Measurements from ENCODE around the gene UQCR10. TPM values are rescaled to one million over a fixed set of nuclear protein-coding genes. Genes with fewer than 3 reads are reported as not detected.
"Not testable (repeated sequence)": the region's sequence is repeated elsewhere in the genome, so short reads cannot be mapped to it uniquely, and the experiment has no call there.

Gene UQCR10
- total RNA-seq, 1 donor from 2014 or later, result 90.8 TPM

GRCh38 chr22:29737251-29738117 is 29.7 kb upstream of the UQCR10 start:
- intact Hi-C loops (cut with micrococcal nuclease), result no loop called here

GRCh38 chr22:29738118-29738815 is 28.9 kb upstream of the UQCR10 start:
- intact Hi-C loops (cut with micrococcal nuclease), result no loop called here

- intact Hi-C loops (cut with micrococcal nuclease), result no loop called here
Observed at GRCh38 chr22:29739346-29739875, 27.8 kb upstream of the UQCR10 start.

- intact Hi-C loops (cut with micrococcal nuclease), result no loop called here
Observed at GRCh38 chr22:29740216-29740615, 27.0 kb upstream of the UQCR10 start.

GRCh38 chr22:29741926-29742325 is 25.2 kb upstream of the UQCR10 start:
- intact Hi-C loops (cut with micrococcal nuclease), result no loop called here

- intact Hi-C loops (cut with micrococcal nuclease), result no loop called here
Observed at GRCh38 chr22:29742326-29742725, 24.8 kb upstream of the UQCR10 start.

- intact Hi-C loops (cut with micrococcal nuclease), result no loop called here
Observed at GRCh38 chr22:29744902-29745301, 22.3 kb upstream of the UQCR10 start.

GRCh38 chr22:29747832-29748231 is 19.3 kb upstream of the UQCR10 start:
- intact Hi-C loops (cut with micrococcal nuclease), result no loop called here

- intact Hi-C loops (cut with micrococcal nuclease), result no loop called here
Observed at GRCh38 chr22:29748248-29748893, 18.8 kb upstream of the UQCR10 start.

- intact Hi-C loops (cut with micrococcal nuclease), result no loop called here
Observed at GRCh38 chr22:29750029-29750428, 17.1 kb upstream of the UQCR10 start.

GRCh38 chr22:29750559-29751538 is 16.3 kb upstream of the UQCR10 start:
- intact Hi-C loops (cut with micrococcal nuclease), result loop anchor here (1.0 kb wide), 1 partner anchor 16 kb away; the partner anchor contains the start of genes UQCR10 and ZMAT5

- intact Hi-C loops (cut with micrococcal nuclease), result loop anchor here (1.0 kb wide), 1 partner anchor 16 kb away; the partner anchor contains the start of genes UQCR10 and ZMAT5
Observed at GRCh38 chr22:29751669-29752068, 15.5 kb upstream of the UQCR10 start.

GRCh38 chr22:29753808-29754657 is 13.1 kb upstream of the UQCR10 start:
- intact Hi-C loops (cut with micrococcal nuclease), result no loop called here

GRCh38 chr22:29754658-29755395 is 12.3 kb upstream of the UQCR10 start:
- intact Hi-C loops (cut with micrococcal nuclease), result not testable (repeated sequence)

GRCh38 chr22:29755889-29756288 is 11.3 kb upstream of the UQCR10 start:
- intact Hi-C loops (cut with micrococcal nuclease), result no loop called here

- intact Hi-C loops (cut with micrococcal nuclease), result no loop called here
Observed at GRCh38 chr22:29756341-29756740, 10.8 kb upstream of the UQCR10 start.

- intact Hi-C loops (cut with micrococcal nuclease), result no loop called here
Observed at GRCh38 chr22:29757096-29757495, 10.1 kb upstream of the UQCR10 start.

- intact Hi-C loops (cut with micrococcal nuclease), result no loop called here
Observed at GRCh38 chr22:29758068-29758622, 9.0 kb upstream of the UQCR10 start.

All from T-helper 1 cell treated with Interleukin-12 subunit alpha and Interleukin-12 subunit beta and Interleukin-4 antibody, amounts not matched to agents 30 ng/mL and 1 ng/mL, for 36 hours (primary cell).